Lower lobe of right lung (tissue), 2 donors: ENCODE data around the gene ADAP2. TPM values are rescaled to one million over a fixed set of nuclear protein-coding genes. Genes with fewer than 3 reads are reported as not detected.

ENCODE experiments used
- ATAC-seq, 2 donors: fragments of 200-7000 bp; cut with Tn5 transposase; one replicate each; pipeline ENCODE4 v1.9.1; 2020 to 2022; ENCODE audit warnings: mild to moderate bottlenecking in 2 of 2, moderate library complexity in 2 of 2
- DNase-seq: peaks from one replicate; pipeline ENCODE4 v3.0.0-alpha.2; 2020
- H3K27ac ChIP-seq: fragments of 200-600 bp; one replicate; pipeline ENCODE4 v1.8.0; 2022
- H3K27me3 ChIP-seq: fragments of 200-600 bp; one replicate; pipeline ENCODE4 v1.8.0; 2022; ENCODE audit warnings: low read depth
- H3K36me3 ChIP-seq: fragments of 200-600 bp; one replicate; pipeline ENCODE4 v1.8.0; 2022; ENCODE audit warnings: mild to moderate bottlenecking
- H3K4me1 ChIP-seq: fragments of 200-600 bp; one replicate; pipeline ENCODE4 v1.8.0; 2022
- H3K4me3 ChIP-seq: fragments of 200-600 bp; one replicate; pipeline ENCODE4 v1.8.0; 2022; ENCODE audit warnings: mild to moderate bottlenecking
- H3K9me3 ChIP-seq: fragments of 200-600 bp; one replicate; pipeline ENCODE4 v1.8.0; 2022
- CTCF ChIP-seq: fragments of 200-600 bp; IDR thresholded peaks from one replicate; pipeline ENCODE4 v1.8.0; 2022; ENCODE audit warnings: antibody characterized with exemption, mild to moderate bottlenecking
- intact Hi-C: fragments of 100-400 bp; cut with DNase I; formaldehyde crosslinking; loops from one replicate; pipeline ENCODE4 v1.11.0; 2022
- long read RNA-seq: library from polyadenylated mRNA; unstranded; transcript quantifications from one replicate; pipeline ENCODE4 v2.0.0, GENCODE V29; 2021
- total RNA-seq: library from RNA; stranded (reverse); fragmentation: NEBNext Ultra II Directional; extraction: Animal tissue kit (Norgen Biotek cat#: 25700); gene quantifications from one replicate; pipeline ENCODE4 v1.2.1, GENCODE V29; 2021
- donor health status: DM: no; HTN: yes; CAD: no; lungs with severe emphysema.

Gene ADAP2
- total RNA-seq = 31.5 TPM
- long read RNA-seq, transcript ADAP2-204 (11 exons, 1,598 nt) = minor isoform, 5 of 67 reads
- long read RNA-seq, transcript ADAP2-201 (11 exons, 2,934 nt) = major isoform, 25 of 67 reads
- long read RNA-seq, partial matches to known transcripts = 9 of 67 reads
- long read RNA-seq, other reads (novel, unspliced or antisense) = 25 of 67 reads

GRCh38 chr17:30921544-30922196 is at the start of gene ADAP2:
TSS of gene ADAP2 (plus strand) at chr17:30921945. CDS start at chr17:30922015, 70 bp downstream.
- Histone ChIP-seq H3K27me3 (peaks cover 11% of the 10 kb centered on the region), H3K27ac (peak within 1 kb of the TSS; percentile 76), H3K36me3 (no peaks in the 10 kb centered on the region), H3K4me3 (peak within 1 kb of the TSS; percentile 67), H3K4me1 (peaks cover 23% of the 10 kb centered on the region), H3K9me3 (no peaks in the 10 kb centered on the region)
- intact Hi-C loops = no loop called here
- no peak for TF ChIP-seq CTCF
- DNase-seq (peak; percentile 87), ATAC-seq (peak; percentile 94 to 96)

GRCh38 chr17:30886187-30886586 is 35.6 kb upstream of the ADAP2 start:
- no peaks in the 10 kb centered on the region for H3K27me3 ChIP-seq
- no peaks in the 10 kb centered on the region for H3K9me3 ChIP-seq
- intact Hi-C loops = no loop called here
- H3K27ac ChIP-seq = no peak overlapping the region
- H3K4me1 ChIP-seq = no peaks in the 10 kb centered on the region
- no peak for ATAC-seq
- H3K36me3 ChIP-seq = peaks cover 7% of the 10 kb centered on the region
- H3K4me3 ChIP-seq = no peak overlapping the region
- TF ChIP-seq CTCF = no peak
- DNase-seq = no peak

GRCh38 chr17:30894236-30894635 is 27.5 kb upstream of the ADAP2 start:
- Histone ChIP-seq H3K4me1 (no peaks in the 10 kb centered on the region), H3K9me3 (no peaks in the 10 kb centered on the region), H3K27me3 (no peaks in the 10 kb centered on the region), H3K36me3 (peaks cover 31% of the 10 kb centered on the region), H3K27ac (no peak overlapping the region), H3K4me3 (no peak overlapping the region)
- no peak for DNase-seq
- no peak for ATAC-seq
- intact Hi-C loops = no loop called here
- no peak for TF ChIP-seq CTCF

- Histone ChIP-seq H3K36me3 (peaks cover 59% of the 10 kb centered on the region), H3K27ac (no peak overlapping the region), H3K4me3 (no peak overlapping the region), H3K27me3 (no peaks in the 10 kb centered on the region), H3K9me3 (no peaks in the 10 kb centered on the region), H3K4me1 (no peaks in the 10 kb centered on the region)
- no peak for ATAC-seq
- intact Hi-C loops = no loop called here
- DNase-seq = no peak
- no peak for TF ChIP-seq CTCF
Observed at GRCh38 chr17:30897311-30897710, 24.4 kb upstream of the ADAP2 start.

GRCh38 chr17:30905742-30906100 is 16.0 kb upstream of the ADAP2 start:
- intact Hi-C loops = no loop called here
- no peak for TF ChIP-seq CTCF
- ATAC-seq = peak; percentile 60 to 72
- peak overlapping the region; percentile 92 for H3K27ac ChIP-seq
- H3K27me3 ChIP-seq = no peaks in the 10 kb centered on the region
- no peak for DNase-seq
- H3K9me3 ChIP-seq = no peaks in the 10 kb centered on the region
- peaks cover 33% of the 10 kb centered on the region for H3K36me3 ChIP-seq
- H3K4me3 ChIP-seq = peak overlapping the region; percentile 75
- peaks cover 20% of the 10 kb centered on the region for H3K4me1 ChIP-seq
